ENCODE results near the gene LIPC.

Gene LIPC

GRCh38 chr15:58466566-58466965 is 34.8 kb downstream of the LIPC start:
- Histone ChIP-seq H3K79me1 (ENCODE audit: low read depth, low read length) (no peaks in the 10 kb centered on the region), H2BK12ac (ENCODE audit: low read length) (no peak overlapping the region), H3K27me3 (ENCODE audit: control insufficient read depth in 3 of 3, insufficient read depth in 3 of 3, low read depth in 1 of 3, low read length in 3 of 3) (no peaks in the 10 kb centered on the region), H3K9ac (ENCODE audit: low read depth, low read length, poor library complexity) (no peak overlapping the region), H3K4me2 (ENCODE audit: insufficient read depth, low read length, poor library complexity, severe bottlenecking) (no peak overlapping the region), H3K18ac (ENCODE audit: low read length) (no peak overlapping the region), H2BK120ac (ENCODE audit: low read depth, low read length) (no peak overlapping the region), H2AK5ac (ENCODE audit: low read depth, low read length) (no peak overlapping the region), H3K4ac (ENCODE audit: low read length) (no peak overlapping the region), H3K4me3 (ENCODE audit: low read length in 2 of 2) (no peak overlapping the region), H3K14ac (ENCODE audit: low read length) (no peak overlapping the region), H4K91ac (ENCODE audit: low read depth, low read length, poor library complexity) (no peak overlapping the region), H3K4me1 (ENCODE audit: control insufficient read depth in 2 of 2, insufficient read depth in 1 of 2, low read depth in 1 of 2, low read length in 2 of 2) (peaks cover 2 to 16% of the 10 kb centered on the region in 2 donors), H2BK5ac (ENCODE audit: low read length) (no peak overlapping the region), H3K9me3 (replicated peaks in 1 of 2; ENCODE audit: control insufficient read depth in 2 of 2, insufficient read depth in 1 of 2, low read depth in 1 of 2, low read length in 2 of 2) (no peaks in the 10 kb centered on the region), H2BK15ac (ENCODE audit: low read length) (no peak overlapping the region), H4K8ac (ENCODE audit: low read depth, low read length) (no peak overlapping the region), H3K27ac (replicated peaks; ENCODE audit: low read length) (no peak overlapping the region), H3K23ac (ENCODE audit: low read depth, low read length, poor library complexity) (no peak overlapping the region), H3K36me3 (replicated peaks in 1 of 2; ENCODE audit: control insufficient read depth in 2 of 2, insufficient read depth in 2 of 2, low read length in 2 of 2) (no peaks in the 10 kb centered on the region), H2AFZ (ENCODE audit: low read length) (no peak overlapping the region)
- WGBS, 2 donors (ENCODE audit: extremely low coverage in 2 of 2, insufficient read length in 2 of 2, insufficient replicate concordance in 1 of 2): no CpG with 5 or more reads among the region's 2 CpGs
- DNase-seq (ENCODE audit: low spot score): no peak

- Histone ChIP-seq H3K4me2 (ENCODE audit: insufficient read depth, low read length, poor library complexity, severe bottlenecking) (no peak overlapping the region), H2BK15ac (ENCODE audit: low read length) (no peak overlapping the region), H3K4ac (ENCODE audit: low read length) (no peak overlapping the region), H2BK120ac (ENCODE audit: low read depth, low read length) (no peak overlapping the region), H2BK5ac (ENCODE audit: low read length) (no peak overlapping the region), H3K4me1 (ENCODE audit: control insufficient read depth in 2 of 2, insufficient read depth in 1 of 2, low read depth in 1 of 2, low read length in 2 of 2) (peaks cover 2 to 16% of the 10 kb centered on the region in 2 donors), H3K18ac (ENCODE audit: low read length) (no peak overlapping the region), H2BK12ac (ENCODE audit: low read length) (no peak overlapping the region), H2AK5ac (ENCODE audit: low read depth, low read length) (no peak overlapping the region), H3K9ac (ENCODE audit: low read depth, low read length, poor library complexity) (no peak overlapping the region), H3K36me3 (replicated peaks in 1 of 2; ENCODE audit: control insufficient read depth in 2 of 2, insufficient read depth in 2 of 2, low read length in 2 of 2) (no peaks in the 10 kb centered on the region), H2AFZ (ENCODE audit: low read length) (peak overlapping the region; percentile 58), H3K9me3 (replicated peaks in 1 of 2; ENCODE audit: control insufficient read depth in 2 of 2, insufficient read depth in 1 of 2, low read depth in 1 of 2, low read length in 2 of 2) (no peaks in the 10 kb centered on the region), H3K14ac (ENCODE audit: low read length) (no peak overlapping the region), H3K79me1 (ENCODE audit: low read depth, low read length) (no peaks in the 10 kb centered on the region), H4K8ac (ENCODE audit: low read depth, low read length) (no peak overlapping the region), H3K27me3 (ENCODE audit: control insufficient read depth in 3 of 3, insufficient read depth in 3 of 3, low read depth in 1 of 3, low read length in 3 of 3) (no peaks in the 10 kb centered on the region), H3K4me3 (ENCODE audit: low read length in 2 of 2) (no peak overlapping the region), H3K27ac (replicated peaks; ENCODE audit: low read length) (no peak overlapping the region), H3K23ac (ENCODE audit: low read depth, low read length, poor library complexity) (no peak overlapping the region), H4K91ac (ENCODE audit: low read depth, low read length, poor library complexity) (no peak overlapping the region)
- no peak for DNase-seq (ENCODE audit: low spot score)
- no CpG with 5 or more reads among the region's 15 CpGs for WGBS, 2 donors (ENCODE audit: extremely low coverage in 2 of 2, insufficient read length in 2 of 2, insufficient replicate concordance in 1 of 2)
These were observed 35.4 kb downstream of the LIPC start for GRCh38 chr15:58467121-58467721.

- H3K27ac ChIP-seq (replicated peaks; ENCODE audit: low read length): no peak overlapping the region
- no CpG with 5 or more reads among the region's 9 CpGs for whole genome bisulfite sequencing, 2 donors (ENCODE audit: extremely low coverage in 2 of 2, insufficient read length in 2 of 2, insufficient replicate concordance in 1 of 2)
These were observed 36.1 kb downstream of the LIPC start for GRCh38 chr15:58467722-58468423.

GRCh38 chr15:58469432-58470353 is 37.9 kb downstream of the LIPC start:
- no CpG with 5 or more reads among the region's 11 CpGs for WGBS, 2 donors (ENCODE audit: extremely low coverage in 2 of 2, insufficient read length in 2 of 2, insufficient replicate concordance in 1 of 2)
- H3K4me2 ChIP-seq (ENCODE audit: insufficient read depth, low read length, poor library complexity, severe bottlenecking): no peak overlapping the region

More at GRCh38 chr15:58467722-58468423, 36.1 kb downstream of the LIPC start:
- Histone ChIP-seq H2BK12ac (ENCODE audit: low read length) (no peak overlapping the region), H3K79me1 (ENCODE audit: low read depth, low read length) (no peaks in the 10 kb centered on the region), H2BK5ac (ENCODE audit: low read length) (no peak overlapping the region), H3K4me3 (ENCODE audit: low read length in 2 of 2) (no peak overlapping the region), H3K9me3 (replicated peaks in 1 of 2; ENCODE audit: control insufficient read depth in 2 of 2, insufficient read depth in 1 of 2, low read depth in 1 of 2, low read length in 2 of 2) (no peaks in the 10 kb centered on the region), H3K18ac (ENCODE audit: low read length) (no peak overlapping the region), H2BK120ac (ENCODE audit: low read depth, low read length) (no peak overlapping the region), H3K4me2 (ENCODE audit: insufficient read depth, low read length, poor library complexity, severe bottlenecking) (no peak overlapping the region), H4K8ac (ENCODE audit: low read depth, low read length) (no peak overlapping the region), H4K91ac (ENCODE audit: low read depth, low read length, poor library complexity) (no peak overlapping the region), H2AK5ac (ENCODE audit: low read depth, low read length) (no peak overlapping the region), H3K4ac (ENCODE audit: low read length) (no peak overlapping the region), H3K23ac (ENCODE audit: low read depth, low read length, poor library complexity) (no peak overlapping the region), H2AFZ (ENCODE audit: low read length) (peak overlapping the region; percentile 58), H3K4me1 (ENCODE audit: control insufficient read depth in 2 of 2, insufficient read depth in 1 of 2, low read depth in 1 of 2, low read length in 2 of 2) (peaks cover 4 to 14% of the 10 kb centered on the region in 2 donors), H2BK15ac (ENCODE audit: low read length) (no peak overlapping the region), H3K27me3 (ENCODE audit: control insufficient read depth in 3 of 3, insufficient read depth in 3 of 3, low read depth in 1 of 3, low read length in 3 of 3) (no peaks in the 10 kb centered on the region), H3K36me3 (replicated peaks in 1 of 2; ENCODE audit: control insufficient read depth in 2 of 2, insufficient read depth in 2 of 2, low read length in 2 of 2) (no peaks in the 10 kb centered on the region), H3K9ac (ENCODE audit: low read depth, low read length, poor library complexity) (no peak overlapping the region), H3K14ac (ENCODE audit: low read length) (no peak overlapping the region)
- no peak for DNase-seq (ENCODE audit: low spot score)

More at GRCh38 chr15:58469432-58470353, 37.9 kb downstream of the LIPC start:
- no peak overlapping the region for H2BK15ac ChIP-seq (ENCODE audit: low read length)
- H3K23ac ChIP-seq (ENCODE audit: low read depth, low read length, poor library complexity): no peak overlapping the region
- H3K4ac ChIP-seq (ENCODE audit: low read length): no peak overlapping the region
- H2BK5ac ChIP-seq (ENCODE audit: low read length): no peak overlapping the region
- no peak overlapping the region for H3K4me3 ChIP-seq (ENCODE audit: low read length in 2 of 2)
- H3K18ac ChIP-seq (ENCODE audit: low read length): peak overlapping the region; percentile 33
- H3K79me1 ChIP-seq (ENCODE audit: low read depth, low read length): no peaks in the 10 kb centered on the region
- H3K14ac ChIP-seq (ENCODE audit: low read length): no peak overlapping the region
- H3K27ac ChIP-seq (replicated peaks; ENCODE audit: low read length): no peak overlapping the region
- no peaks in the 10 kb centered on the region for H3K9me3 ChIP-seq (replicated peaks in 1 of 2; ENCODE audit: control insufficient read depth in 2 of 2, insufficient read depth in 1 of 2, low read depth in 1 of 2, low read length in 2 of 2)
- no peak overlapping the region for H3K9ac ChIP-seq (ENCODE audit: low read depth, low read length, poor library complexity)
- DNase-seq (ENCODE audit: low spot score): no peak
- H2AK5ac ChIP-seq (ENCODE audit: low read depth, low read length): no peak overlapping the region
- H4K8ac ChIP-seq (ENCODE audit: low read depth, low read length): no peak overlapping the region
- H4K91ac ChIP-seq (ENCODE audit: low read depth, low read length, poor library complexity): no peak overlapping the region
- no peaks in the 10 kb centered on the region for H3K27me3 ChIP-seq (ENCODE audit: control insufficient read depth in 3 of 3, insufficient read depth in 3 of 3, low read depth in 1 of 3, low read length in 3 of 3)
- H2BK120ac ChIP-seq (ENCODE audit: low read depth, low read length): no peak overlapping the region
- H3K4me1 ChIP-seq (ENCODE audit: control insufficient read depth in 2 of 2, insufficient read depth in 1 of 2, low read depth in 1 of 2, low read length in 2 of 2): peaks cover 13 to 14% of the 10 kb centered on the region in 2 donors
- peak overlapping the region; percentile 36 for H2AFZ ChIP-seq (ENCODE audit: low read length)
- H3K36me3 ChIP-seq (replicated peaks in 1 of 2; ENCODE audit: control insufficient read depth in 2 of 2, insufficient read depth in 2 of 2, low read length in 2 of 2): no peaks in the 10 kb centered on the region
- H2BK12ac ChIP-seq (ENCODE audit: low read length): no peak overlapping the region

Data from neuronal stem cell (in vitro differentiated cells).